Stromal cell of bone marrow (primary cell): Measurements from ENCODE around the gene PPP1R3C.
A peak's percentile ranks its signal among the peaks of the same experiment; 100 is the strongest.

Experiments used
- DNase-seq: peaks from one replicate; pipeline ENCODE4 v3.0.0-alpha.2; 2012; ENCODE audit warnings: low read depth

The PPP1R3C gene

DNA sequence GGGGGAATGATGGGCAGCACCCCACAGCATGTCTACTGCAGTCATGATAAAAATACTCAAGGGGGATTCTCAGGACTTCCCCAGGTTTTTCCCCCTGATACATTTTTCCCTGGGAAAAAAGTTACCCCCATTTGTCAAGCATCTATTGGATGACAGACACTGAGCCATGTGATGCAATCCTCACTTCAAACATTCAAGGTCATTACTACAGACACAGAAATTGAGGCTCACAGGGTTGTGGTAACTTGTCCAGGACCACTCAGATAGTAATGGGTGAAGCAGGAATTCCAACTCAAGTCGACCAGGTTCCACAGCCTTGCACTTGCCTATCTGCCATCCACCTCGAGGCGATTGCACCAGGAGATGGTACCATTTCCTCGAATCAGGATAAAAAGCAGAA is 31.7 kb downstream of the PPP1R3C start:
- DNase-seq, result no peak

- DNase-seq, result no peak
Measured at GRCh38 chr10:91598211-91598977, 34.5 kb downstream of the PPP1R3C start.

- DNase-seq, result no peak
Measured at GRCh38 chr10:91597197-91597881, 35.5 kb downstream of the PPP1R3C start.

- DNase-seq, result peak; percentile 72
Measured at GRCh38 chr10:91596825-91597196, 36.1 kb downstream of the PPP1R3C start.

- no peak for DNase-seq
Measured at GRCh38 chr10:91593834-91594233, 39.0 kb downstream of the PPP1R3C start.

DNA sequence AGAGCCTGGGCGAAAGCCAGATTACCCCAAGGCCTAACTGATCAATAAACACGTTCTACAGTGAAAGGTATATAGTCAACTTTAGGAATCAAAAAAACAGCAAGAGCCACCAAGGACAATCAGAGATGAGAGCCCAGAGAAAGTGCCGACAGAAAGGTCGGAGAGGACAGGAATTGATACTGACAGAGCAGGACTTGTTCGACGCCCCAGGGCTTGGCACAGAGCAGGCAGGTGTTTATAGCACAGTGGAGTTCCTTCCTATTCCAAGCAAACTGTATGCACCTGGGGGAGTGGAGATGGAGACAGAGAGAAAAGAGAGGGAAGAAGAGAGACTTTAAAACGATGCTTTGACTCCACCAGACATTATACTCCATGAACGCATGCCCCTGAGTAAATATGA is 39.5 kb downstream of the PPP1R3C start:
- DNase-seq, result no peak

DNA sequence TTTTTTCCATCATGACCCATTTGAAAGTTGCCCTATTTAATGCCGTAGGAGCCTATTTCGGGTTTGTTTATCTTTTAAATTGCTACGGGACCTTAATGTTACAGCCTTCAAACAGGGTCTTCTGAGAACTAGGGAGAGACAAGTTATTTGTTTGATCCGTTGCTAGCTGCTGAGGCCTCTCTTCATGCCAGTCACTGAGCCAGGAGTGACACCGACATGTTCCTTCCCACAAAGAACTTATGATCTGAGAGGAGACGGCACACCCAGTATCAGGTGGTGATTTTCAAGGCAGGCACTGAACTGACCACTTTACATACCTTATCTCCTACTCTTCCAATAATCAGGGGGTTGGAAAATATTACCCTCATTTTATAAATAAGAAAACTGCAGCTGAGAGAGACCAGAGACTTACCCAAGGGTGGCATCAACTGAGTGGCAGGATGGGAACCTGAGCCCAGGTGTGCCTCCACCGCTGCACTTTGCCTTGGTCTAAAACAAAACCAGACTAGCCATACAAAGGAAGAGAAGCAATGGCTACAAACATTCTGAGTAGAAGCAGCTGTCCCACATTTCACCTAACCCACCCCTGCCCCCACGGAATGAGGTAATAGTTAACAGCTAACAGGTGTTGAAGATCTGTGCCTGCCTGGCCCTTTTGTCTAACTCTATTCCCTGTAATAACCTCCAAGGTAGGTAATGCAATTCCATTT is 40.5 kb downstream of the PPP1R3C start:
- no peak for DNase-seq

GRCh38 chr10:91591797-91592174 is 41.1 kb downstream of the PPP1R3C start:
- DNase-seq, result no peak

GRCh38 chr10:91590904-91591796 is 41.7 kb downstream of the PPP1R3C start:
- no peak for DNase-seq

DNA sequence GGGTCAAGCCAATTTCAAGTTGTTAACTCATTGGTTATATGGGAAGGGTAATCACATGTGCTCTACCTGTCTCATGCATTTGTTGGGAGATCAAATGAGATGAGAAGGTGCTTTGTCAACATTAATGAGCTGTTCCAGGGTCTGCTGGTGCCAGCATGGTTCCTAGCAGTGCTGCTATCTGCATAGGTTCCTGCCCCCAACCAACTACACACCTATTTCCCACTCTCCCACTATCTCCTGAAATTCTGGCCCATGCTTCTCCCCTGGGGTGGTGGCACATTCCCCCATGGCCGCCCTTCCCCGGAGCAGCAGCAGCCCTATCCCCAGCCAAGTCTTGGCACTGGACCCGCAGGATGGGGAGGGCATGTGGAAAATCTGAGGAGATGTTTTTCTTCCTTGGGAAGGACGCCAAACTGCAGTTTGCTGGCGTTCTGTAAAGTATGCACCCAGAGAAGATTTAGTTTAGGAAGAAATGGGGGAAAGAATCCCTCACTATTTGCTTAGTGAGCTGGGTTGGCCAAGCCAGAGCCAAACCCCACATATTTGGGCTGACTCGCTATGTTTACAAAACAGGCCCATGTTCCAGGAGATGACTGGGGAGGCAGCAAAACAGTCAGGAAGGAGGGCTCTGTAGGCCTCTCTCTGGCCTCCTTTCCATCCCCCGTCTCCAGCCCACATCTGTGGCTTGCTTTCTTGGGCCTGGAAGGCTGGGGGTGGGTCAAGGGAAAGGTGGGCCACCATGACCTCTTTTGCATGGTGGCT is 42.5 kb downstream of the PPP1R3C start:
- DNase-seq, result peak; percentile 96

GRCh38 chr10:91589658-91590035 is 43.2 kb downstream of the PPP1R3C start:
- DNase-seq, result no peak

DNA sequence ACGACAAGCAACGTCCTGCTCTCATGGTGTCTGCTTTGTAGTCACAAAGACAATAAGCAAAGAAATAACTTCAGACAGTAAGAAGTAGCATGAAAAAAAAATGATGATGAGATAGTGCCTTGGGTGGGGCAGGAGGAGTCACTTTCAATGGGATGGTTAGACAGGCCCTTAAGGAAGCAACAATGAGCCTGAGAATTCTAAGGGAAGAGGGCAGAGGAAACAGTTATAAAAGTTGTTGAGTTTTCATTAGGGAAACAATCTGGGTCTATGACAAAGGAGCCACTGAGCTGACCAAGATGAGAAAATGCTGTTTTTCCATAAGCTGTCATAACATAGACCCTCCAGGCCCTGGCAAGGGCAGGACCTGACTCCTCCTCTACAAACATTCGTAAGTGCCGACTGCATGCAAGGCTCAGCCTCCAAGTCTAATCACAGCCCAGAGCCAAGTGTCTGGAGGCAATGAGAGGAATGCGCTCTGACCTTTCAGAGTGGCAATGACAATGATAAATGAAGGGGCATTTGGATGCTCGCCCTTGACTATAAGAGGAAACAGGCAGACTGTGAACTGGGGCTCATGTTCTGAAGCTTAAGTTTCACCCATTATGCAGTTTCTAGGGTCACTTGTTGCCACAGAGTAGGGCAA is 43.7 kb downstream of the PPP1R3C start:
- peak; percentile 61 for DNase-seq

DNA sequence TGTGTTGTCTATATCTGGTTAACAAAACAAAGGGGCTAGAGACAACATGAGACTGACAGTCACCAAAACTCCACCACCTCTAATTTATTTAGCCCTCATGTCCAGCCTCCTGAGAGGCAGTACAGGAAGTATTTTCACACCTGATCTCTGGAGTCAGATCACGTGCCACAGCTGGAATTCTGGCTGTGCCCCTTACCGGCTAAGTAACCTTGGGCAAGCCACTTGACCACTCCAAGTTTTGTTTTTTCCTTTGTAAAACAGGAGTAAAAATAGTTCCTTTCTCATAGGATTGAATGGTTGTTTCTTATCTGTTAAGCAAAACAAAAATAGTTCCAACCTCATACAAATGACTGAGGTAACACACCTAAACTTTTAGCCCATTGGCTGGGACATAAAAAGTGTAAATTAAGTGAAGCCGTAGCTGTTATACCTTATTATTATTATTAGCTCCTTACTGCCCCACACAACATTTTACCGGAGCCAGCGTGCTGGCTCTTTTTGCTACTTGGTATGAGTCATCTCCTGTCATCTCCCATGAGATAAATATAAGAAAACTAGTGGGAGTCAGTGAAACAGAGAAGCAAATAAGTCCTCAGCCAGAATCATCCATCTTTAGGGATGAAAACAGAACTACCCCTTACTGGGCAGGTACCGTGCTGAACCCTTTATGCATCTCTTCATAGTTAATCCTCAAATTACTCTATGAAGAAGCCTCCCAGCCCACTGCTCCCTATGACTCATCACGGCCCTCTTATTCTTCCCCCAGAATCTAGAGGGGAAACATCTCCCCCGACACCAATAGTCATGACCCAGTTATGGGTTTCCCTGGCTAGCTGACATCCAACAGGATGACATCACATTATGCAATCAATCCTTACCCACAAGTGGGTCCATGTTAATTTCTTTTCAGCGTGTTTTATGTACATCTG is 44.9 kb downstream of the PPP1R3C start:
- DNase-seq, result peak; percentile 81

DNA sequence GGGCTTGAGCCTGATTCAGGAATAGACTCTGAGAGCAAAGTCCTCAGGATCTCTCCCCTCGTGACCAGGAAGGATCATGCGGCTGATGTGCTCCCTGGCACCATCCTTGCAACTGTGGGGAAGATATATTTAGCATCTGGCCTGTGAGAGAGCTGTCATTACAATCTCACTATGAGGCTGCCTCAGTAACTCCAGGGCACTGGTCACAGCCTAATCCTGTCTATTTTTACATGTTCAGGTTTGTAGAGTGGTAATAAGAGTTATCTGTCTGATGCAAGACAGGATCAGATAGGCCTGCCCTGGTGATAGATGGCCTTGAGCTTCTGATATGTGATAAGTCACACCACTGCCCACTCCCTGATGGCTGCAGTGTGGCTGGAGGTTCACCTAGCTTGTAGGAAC is 50.7 kb downstream of the PPP1R3C start:
- no peak for DNase-seq

DNA sequence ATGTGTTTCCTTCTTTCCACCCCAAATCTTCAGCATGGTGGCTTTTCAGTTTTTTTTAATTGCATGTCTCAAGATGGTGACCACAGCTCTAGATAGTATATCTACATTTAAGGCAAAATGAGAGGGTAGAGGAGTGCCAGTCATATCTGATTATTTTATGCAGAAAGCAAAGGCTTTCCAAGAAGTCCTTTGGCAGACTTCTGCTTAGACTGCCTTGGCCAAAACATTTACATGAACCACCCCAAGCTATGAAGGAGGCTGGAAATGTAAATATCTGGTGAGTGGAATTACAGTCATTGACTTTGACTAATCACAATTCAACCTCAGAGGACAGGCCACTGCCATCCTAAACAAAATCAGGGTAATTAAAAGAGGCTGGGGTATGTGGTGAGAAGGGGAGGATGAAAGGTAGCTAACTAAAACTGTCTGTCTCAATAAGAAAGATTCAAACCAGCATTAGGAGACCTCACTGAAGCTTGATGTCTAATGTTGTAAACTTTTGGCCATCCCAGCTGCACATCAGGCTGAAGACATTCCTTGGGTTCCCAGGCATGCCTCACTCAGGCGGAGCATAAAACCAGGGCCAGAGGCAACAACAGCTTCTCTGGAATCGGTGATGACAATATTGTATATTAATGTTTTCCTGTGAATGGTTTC is 53.4 kb downstream of the PPP1R3C start:
- no peak for DNase-seq
